K562 (cell line): ENCODE results near the gene FNDC1.

Experiments
- RAD21 ChIP-seq, 2 experiments: fragments of 250-450 bp in 1 of 2; fragments of 450-650 bp in 1 of 2; sonication (Bioruptor Pico) in 1 of 2; formaldehyde crosslinking in 1 of 2; IDR thresholded peaks in 1 of 2; conservative IDR thresholded peaks in 1 of 2; 2 replicates each; pipeline versions ENCODE4 v1.4.0 to v1.8.0; 2020 to 2022; ENCODE audit warnings: mild to moderate bottlenecking in 2 of 2, moderate library complexity in 1 of 2
- TCF15 ChIP-seq: fragments of 250-450 bp; sonication (Bioruptor Pico); IDR thresholded peaks from 2 replicates; pipeline ENCODE4 v1.8.0; 2022; ENCODE audit warnings: moderate library complexity, mild to moderate bottlenecking, inconsistent platforms

- TF ChIP-seq RAD21 (CRISPR knock-in tag; conservative IDR thresholded peaks at IDR 0.05 in 1 of 2, IDR thresholded peaks at IDR 0.05 in 1 of 2) (no peak), TCF15 (no peak)
These were observed 86.3 kb downstream of the FNDC1 start for GRCh38 chr6:159255434-159255951.
